Panc1 (cell line): ENCODE measurements around the gene ISY1.

Source experiments
- TCF7L2 ChIP-seq: IDR thresholded peaks from 2 replicates; pipeline ENCODE4 v1.6.1; 2011; ENCODE audit warnings: mild to moderate bottlenecking, low read depth, low read length, inconsistent platforms
- TF ChIP-seq, protein P1 (sequence below): fragments of 450-650 bp; IDR thresholded peaks from 2 replicates; pipeline ENCODE4 v1.5.1; 2017; ENCODE audit warnings: mild to moderate bottlenecking
- TF ChIP-seq, protein P2 (sequence below), 2 experiments: IDR thresholded peaks; 2 replicates each; pipeline ENCODE4 v1.6.1; 2011 to 2012; ENCODE audit warnings: low read depth in 2 of 2, control low read depth in 1 of 2, low read length in 1 of 2, mild to moderate bottlenecking in 1 of 2, moderate library complexity in 1 of 2; ENCODE audit not compliant: insufficient read depth in 1 of 2

DNA sequence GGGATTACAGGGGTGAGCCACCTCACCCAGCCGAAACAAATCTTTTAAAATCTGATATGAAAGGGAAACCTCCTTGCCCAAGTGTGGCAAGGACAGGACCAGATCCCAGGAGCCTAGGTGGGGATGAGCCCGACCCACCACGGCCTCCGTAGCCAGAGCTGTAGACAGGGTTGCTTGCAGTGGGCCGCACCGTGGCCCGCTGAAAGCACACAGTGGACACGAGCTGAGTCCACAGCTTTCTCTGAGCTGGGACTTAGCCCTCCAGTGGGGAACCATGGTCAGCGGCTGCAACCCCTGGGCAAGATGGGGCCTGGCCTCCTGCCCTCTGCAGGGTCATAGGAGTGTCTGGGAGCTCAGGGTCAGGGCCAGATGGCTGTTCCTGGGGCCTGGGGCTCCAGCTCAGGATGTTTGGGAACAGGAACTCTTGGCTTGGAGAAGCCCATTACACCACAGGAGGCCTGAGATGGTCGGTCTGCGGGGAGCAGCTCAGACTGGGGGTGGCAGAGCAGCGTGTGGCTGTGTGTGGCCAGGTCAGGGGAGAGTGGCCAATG, 75.6 kb downstream of the ISY1 start:
- TF ChIP-seq, protein P1, sequence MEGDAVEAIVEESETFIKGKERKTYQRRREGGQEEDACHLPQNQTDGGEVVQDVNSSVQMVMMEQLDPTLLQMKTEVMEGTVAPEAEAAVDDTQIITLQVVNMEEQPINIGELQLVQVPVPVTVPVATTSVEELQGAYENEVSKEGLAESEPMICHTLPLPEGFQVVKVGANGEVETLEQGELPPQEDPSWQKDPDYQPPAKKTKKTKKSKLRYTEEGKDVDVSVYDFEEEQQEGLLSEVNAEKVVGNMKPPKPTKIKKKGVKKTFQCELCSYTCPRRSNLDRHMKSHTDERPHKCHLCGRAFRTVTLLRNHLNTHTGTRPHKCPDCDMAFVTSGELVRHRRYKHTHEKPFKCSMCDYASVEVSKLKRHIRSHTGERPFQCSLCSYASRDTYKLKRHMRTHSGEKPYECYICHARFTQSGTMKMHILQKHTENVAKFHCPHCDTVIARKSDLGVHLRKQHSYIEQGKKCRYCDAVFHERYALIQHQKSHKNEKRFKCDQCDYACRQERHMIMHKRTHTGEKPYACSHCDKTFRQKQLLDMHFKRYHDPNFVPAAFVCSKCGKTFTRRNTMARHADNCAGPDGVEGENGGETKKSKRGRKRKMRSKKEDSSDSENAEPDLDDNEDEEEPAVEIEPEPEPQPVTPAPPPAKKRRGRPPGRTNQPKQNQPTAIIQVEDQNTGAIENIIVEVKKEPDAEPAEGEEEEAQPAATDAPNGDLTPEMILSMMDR = no peak
- TF ChIP-seq TCF7L2 = no peak
- TF ChIP-seq, protein P2, sequence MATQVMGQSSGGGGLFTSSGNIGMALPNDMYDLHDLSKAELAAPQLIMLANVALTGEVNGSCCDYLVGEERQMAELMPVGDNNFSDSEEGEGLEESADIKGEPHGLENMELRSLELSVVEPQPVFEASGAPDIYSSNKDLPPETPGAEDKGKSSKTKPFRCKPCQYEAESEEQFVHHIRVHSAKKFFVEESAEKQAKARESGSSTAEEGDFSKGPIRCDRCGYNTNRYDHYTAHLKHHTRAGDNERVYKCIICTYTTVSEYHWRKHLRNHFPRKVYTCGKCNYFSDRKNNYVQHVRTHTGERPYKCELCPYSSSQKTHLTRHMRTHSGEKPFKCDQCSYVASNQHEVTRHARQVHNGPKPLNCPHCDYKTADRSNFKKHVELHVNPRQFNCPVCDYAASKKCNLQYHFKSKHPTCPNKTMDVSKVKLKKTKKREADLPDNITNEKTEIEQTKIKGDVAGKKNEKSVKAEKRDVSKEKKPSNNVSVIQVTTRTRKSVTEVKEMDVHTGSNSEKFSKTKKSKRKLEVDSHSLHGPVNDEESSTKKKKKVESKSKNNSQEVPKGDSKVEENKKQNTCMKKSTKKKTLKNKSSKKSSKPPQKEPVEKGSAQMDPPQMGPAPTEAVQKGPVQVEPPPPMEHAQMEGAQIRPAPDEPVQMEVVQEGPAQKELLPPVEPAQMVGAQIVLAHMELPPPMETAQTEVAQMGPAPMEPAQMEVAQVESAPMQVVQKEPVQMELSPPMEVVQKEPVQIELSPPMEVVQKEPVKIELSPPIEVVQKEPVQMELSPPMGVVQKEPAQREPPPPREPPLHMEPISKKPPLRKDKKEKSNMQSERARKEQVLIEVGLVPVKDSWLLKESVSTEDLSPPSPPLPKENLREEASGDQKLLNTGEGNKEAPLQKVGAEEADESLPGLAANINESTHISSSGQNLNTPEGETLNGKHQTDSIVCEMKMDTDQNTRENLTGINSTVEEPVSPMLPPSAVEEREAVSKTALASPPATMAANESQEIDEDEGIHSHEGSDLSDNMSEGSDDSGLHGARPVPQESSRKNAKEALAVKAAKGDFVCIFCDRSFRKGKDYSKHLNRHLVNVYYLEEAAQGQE (IDR thresholded peaks at IDR 0.05; ENCODE audit: insufficient read depth in 1 of 2, low read depth in 2 of 2, low read length in 1 of 2) = no peak
